ENCODE results near the gene MGLL.

MGLL gene

GRCh38 chr3:127760791-127761440, 61.4 kb downstream of the MGLL start:
- H3K27ac ChIP-seq, result no peak overlapping the region
- TF ChIP-seq CTCF (conservative IDR thresholded peaks at IDR 0.05) (no peak), ZFX (IDR thresholded peaks at IDR 0.05) (no peak)

- TF ChIP-seq CTCF (conservative IDR thresholded peaks at IDR 0.05) (no peak), ZFX (IDR thresholded peaks at IDR 0.05) (no peak)
- no peak overlapping the region for H3K27ac ChIP-seq
These were observed 62.0 kb downstream of the MGLL start for GRCh38 chr3:127760361-127760760.

- TF ChIP-seq ZFX (IDR thresholded peaks at IDR 0.05) (no peak), CTCF (conservative IDR thresholded peaks at IDR 0.05) (no peak)
- H3K27ac ChIP-seq, result no peak overlapping the region
These were observed 62.5 kb downstream of the MGLL start for GRCh38 chr3:127759826-127760225.

- TF ChIP-seq ZFX (IDR thresholded peaks at IDR 0.05) (no peak), CTCF (conservative IDR thresholded peaks at IDR 0.05) (no peak)
- H3K27ac ChIP-seq, result no peak overlapping the region
These were observed 64.3 kb downstream of the MGLL start for GRCh38 chr3:127758013-127758412.

GRCh38 chr3:127755305-127755681, 67.0 kb downstream of the MGLL start:
- TF ChIP-seq CTCF (conservative IDR thresholded peaks at IDR 0.05), result no peak
- no peak for TF ChIP-seq ZFX (IDR thresholded peaks at IDR 0.05)
- H3K27ac ChIP-seq, result no peak overlapping the region

GRCh38 chr3:127754411-127755304, 67.7 kb downstream of the MGLL start:
- no peak overlapping the region for H3K27ac ChIP-seq
- TF ChIP-seq ZFX (IDR thresholded peaks at IDR 0.05) (no peak), CTCF (conservative IDR thresholded peaks at IDR 0.05) (no peak)

- H3K27ac ChIP-seq, result no peak overlapping the region
These were observed 68.4 kb downstream of the MGLL start for GRCh38 chr3:127753898-127754410.

More at GRCh38 chr3:127753898-127754410, 68.4 kb downstream of the MGLL start:
- TF ChIP-seq CTCF (conservative IDR thresholded peaks at IDR 0.05) (no peak), ZFX (IDR thresholded peaks at IDR 0.05) (no peak)

All from C4-2B (cell line).